Measurements from ENCODE around the gene CHSY3. TPM values are rescaled to one million over a fixed set of nuclear protein-coding genes. Genes with fewer than 3 reads are reported as not detected.
A peak's percentile ranks its signal among the peaks of the same experiment; 100 is the strongest.

CHSY3 gene
- total and polyA plus RNA-seq, 2 donors (not counting 1 experiment from before 2014, with no cell fraction given), result 0.51 to 0.99 TPM

GRCh38 chr5:130158036-130158435, 253.8 kb downstream of the CHSY3 start:
- Histone ChIP-seq H3K27me3 (ENCODE audit: control insufficient read depth, insufficient read depth, low read length) (no peaks in the 10 kb centered on the region), H3K36me3 (ENCODE audit: control insufficient read depth, insufficient read depth, low read length) (no peaks in the 10 kb centered on the region), H3K4me1 (ENCODE audit: control insufficient read depth, extremely low read depth, insufficient read depth, low read length) (no peaks in the 10 kb centered on the region), H4K20me1 (ENCODE audit: control insufficient read depth, extremely low read depth, insufficient read depth, low read length) (no peaks in the 10 kb centered on the region), H3K27ac (ENCODE audit: insufficient read depth, low read length) (no peak overlapping the region), H3K9me3 (ENCODE audit: control insufficient read depth, insufficient read depth, low read depth, low read length) (no peaks in the 10 kb centered on the region), H3K4me3 (replicated peaks in 1 of 4; ENCODE audit: control extremely low read depth in 1 of 4, insufficient read depth in 1 of 4, low read depth in 3 of 4, low read length in 4 of 4) (no peak overlapping the region), H2AFZ (ENCODE audit: low read length) (no peak overlapping the region), H3K4me2 (ENCODE audit: extremely low read depth, insufficient read depth, low read length) (no peak overlapping the region), H3K9ac (ENCODE audit: insufficient read depth, low read length) (no peak overlapping the region), H3K79me2 (ENCODE audit: control insufficient read depth, insufficient read depth, low read length) (no peaks in the 10 kb centered on the region)
- TF ChIP-seq CTCF (conservative IDR thresholded peaks at IDR 0.05 in 1 of 2, IDR thresholded peaks at IDR 0.05 in 1 of 2; ENCODE audit: low read depth in 1 of 2, low read length in 2 of 2), result no peak
- DNase-seq (ENCODE audit: low read depth in 2 of 2), result no peak

DNA sequence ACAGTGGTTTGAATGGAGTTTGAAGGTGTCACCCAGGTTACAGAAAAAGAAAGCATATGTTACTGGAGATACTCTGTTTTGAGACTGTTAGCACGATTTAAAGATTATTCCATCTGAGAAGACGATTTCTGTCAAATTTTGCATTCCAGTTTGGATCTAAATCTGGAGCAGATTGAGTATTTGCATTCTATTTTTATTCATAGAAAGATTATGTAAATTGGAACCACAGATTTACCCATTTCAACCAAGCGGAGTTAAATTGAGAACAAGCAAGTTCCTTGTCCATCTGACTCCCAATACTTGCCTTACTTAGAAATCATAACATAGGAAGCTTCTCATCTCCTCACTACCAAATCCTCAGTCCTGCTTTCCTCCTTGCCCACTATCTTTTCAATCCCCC, 255.7 kb downstream of the CHSY3 start:
- Histone ChIP-seq H3K27me3 (ENCODE audit: control insufficient read depth, insufficient read depth, low read length) (no peaks in the 10 kb centered on the region), H4K20me1 (ENCODE audit: control insufficient read depth, extremely low read depth, insufficient read depth, low read length) (no peaks in the 10 kb centered on the region), H3K36me3 (ENCODE audit: control insufficient read depth, insufficient read depth, low read length) (no peaks in the 10 kb centered on the region), H3K27ac (ENCODE audit: insufficient read depth, low read length) (no peak overlapping the region), H3K9me3 (ENCODE audit: control insufficient read depth, insufficient read depth, low read depth, low read length) (no peaks in the 10 kb centered on the region), H2AFZ (ENCODE audit: low read length) (no peak overlapping the region), H3K4me1 (ENCODE audit: control insufficient read depth, extremely low read depth, insufficient read depth, low read length) (no peaks in the 10 kb centered on the region), H3K4me2 (ENCODE audit: extremely low read depth, insufficient read depth, low read length) (no peak overlapping the region), H3K79me2 (ENCODE audit: control insufficient read depth, insufficient read depth, low read length) (no peaks in the 10 kb centered on the region), H3K4me3 (replicated peaks in 1 of 4; ENCODE audit: control extremely low read depth in 1 of 4, insufficient read depth in 1 of 4, low read depth in 3 of 4, low read length in 4 of 4) (no peak overlapping the region), H3K9ac (ENCODE audit: insufficient read depth, low read length) (no peak overlapping the region)
- no peak for TF ChIP-seq CTCF (conservative IDR thresholded peaks at IDR 0.05 in 1 of 2, IDR thresholded peaks at IDR 0.05 in 1 of 2; ENCODE audit: low read depth in 1 of 2, low read length in 2 of 2)
- TF ChIP-seq EZH2 (IDR thresholded peaks at IDR 0.05; ENCODE audit: low read length, missing control alignments), result no peak
- no peak for DNase-seq (ENCODE audit: low read depth in 2 of 2)

GRCh38 chr5:130164966-130165365, 260.7 kb downstream of the CHSY3 start:
- no peak overlapping the region for H3K9ac ChIP-seq (ENCODE audit: insufficient read depth, low read length)
- peak; percentile 42 to 49 for DNase-seq (ENCODE audit: low read depth in 2 of 2)

More at GRCh38 chr5:130164966-130165365, 260.7 kb downstream of the CHSY3 start:
- Histone ChIP-seq H3K27me3 (ENCODE audit: control insufficient read depth, insufficient read depth, low read length) (no peaks in the 10 kb centered on the region), H4K20me1 (ENCODE audit: control insufficient read depth, extremely low read depth, insufficient read depth, low read length) (no peaks in the 10 kb centered on the region), H3K4me3 (replicated peaks in 1 of 4; ENCODE audit: control extremely low read depth in 1 of 4, insufficient read depth in 1 of 4, low read depth in 3 of 4, low read length in 4 of 4) (no peak overlapping the region), H3K79me2 (ENCODE audit: control insufficient read depth, insufficient read depth, low read length) (no peaks in the 10 kb centered on the region), H3K9me3 (ENCODE audit: control insufficient read depth, insufficient read depth, low read depth, low read length) (no peaks in the 10 kb centered on the region), H3K4me1 (ENCODE audit: control insufficient read depth, extremely low read depth, insufficient read depth, low read length) (no peaks in the 10 kb centered on the region), H2AFZ (ENCODE audit: low read length) (no peak overlapping the region), H3K4me2 (ENCODE audit: extremely low read depth, insufficient read depth, low read length) (no peak overlapping the region), H3K27ac (ENCODE audit: insufficient read depth, low read length) (no peak overlapping the region), H3K36me3 (ENCODE audit: control insufficient read depth, insufficient read depth, low read length) (no peaks in the 10 kb centered on the region)
- TF ChIP-seq EZH2 (IDR thresholded peaks at IDR 0.05; ENCODE audit: low read length, missing control alignments) (no peak), CTCF (conservative IDR thresholded peaks at IDR 0.05 in 1 of 2, IDR thresholded peaks at IDR 0.05 in 1 of 2; ENCODE audit: low read depth in 1 of 2, low read length in 2 of 2) (no peak)

All from fibroblast of lung (primary cell).